ENCODE results near the gene WWC2. TPM values are rescaled to one million over a fixed set of nuclear protein-coding genes. Genes with fewer than 3 reads are reported as not detected.

The WWC2 gene
- total RNA-seq, 1 donor from 2014 or later: 0.05 TPM

Other genes with a start within 250 kb of the WWC2 start
- 79.8 and 81.7 TPM in 2 replicates for gene DCTD, start 181.9 kb upstream of the WWC2 start, total RNA-seq
- gene CLDN22, start 221.0 kb downstream of the WWC2 start, total RNA-seq: not detected in 2 replicates
- gene CLDN24, start 223.2 kb downstream of the WWC2 start, total RNA-seq: not detected in 2 replicates